ENCODE results near the gene C1orf35. TPM values are rescaled to one million over a fixed set of nuclear protein-coding genes. Genes with fewer than 3 reads are reported as not detected.

C1orf35 gene
- total and polyA plus RNA-seq, 2 of the 4 experiments (the other 2 are of a cell fraction): 4.3 to 13.0 TPM

- Histone ChIP-seq H4K5ac (ENCODE audit: low read depth, low read length) (no peak overlapping the region), H3K4me2 (ENCODE audit: low read depth, low read length) (no peak overlapping the region), H4K20me1 (ENCODE audit: insufficient read depth, low read length) (peaks cover 100% of the 10 kb centered on the region), H3K18ac (ENCODE audit: low read depth, low read length) (no peak overlapping the region), H3K4ac (ENCODE audit: low read depth, low read length) (no peak overlapping the region), H3K9me1 (ENCODE audit: insufficient read depth, low read length) (peaks cover 42% of the 10 kb centered on the region), H3K4me1 (ENCODE audit: control insufficient read depth, insufficient read depth, low read length) (peaks cover 27% of the 10 kb centered on the region), H3K27me3 (ENCODE audit: control insufficient read depth, insufficient read depth, low read length) (no peaks in the 10 kb centered on the region), H3K23ac (ENCODE audit: low read depth, low read length) (no peak overlapping the region), H3K79me1 (ENCODE audit: low read depth in 1 of 2, low read length in 2 of 2) (peaks cover 0 to 51% of the 10 kb centered on the region in 2 experiments; a peak in 2 of 4 replicates), H3K27ac (ENCODE audit: insufficient read depth, low read length) (no peak overlapping the region), H2BK15ac (ENCODE audit: low read depth, low read length) (no peak overlapping the region), H2BK5ac (ENCODE audit: low read depth, low read length, poor library complexity, severe bottlenecking) (no peak overlapping the region), H3K4me3 (ENCODE audit: insufficient read depth, low read depth, low read length) (no peak overlapping the region), H2AK9ac (replicated peaks; ENCODE audit: low read depth, low read length, poor library complexity) (no peak overlapping the region), H3K9ac (ENCODE audit: low read depth, low read length) (no peak overlapping the region), H2AFZ (replicated peaks; ENCODE audit: low read length, poor library complexity) (no peak overlapping the region), H4K91ac (ENCODE audit: insufficient read depth, low read depth, low read length) (no peak overlapping the region), H3K36me3 (ENCODE audit: control insufficient read depth, insufficient read depth, low read length) (peaks cover 27% of the 10 kb centered on the region), H2BK120ac (ENCODE audit: low read depth, low read length) (no peak overlapping the region), H3K14ac (replicated peaks; ENCODE audit: low read depth, low read length) (no peak overlapping the region), H3K9me3 (ENCODE audit: control insufficient read depth, insufficient read depth, low read length) (peaks cover 9% of the 10 kb centered on the region; the same call in 1 of the 2 replicates), H4K8ac (ENCODE audit: low read depth in 2 of 2, low read length in 2 of 2) (no peak overlapping the region), H3K56ac (ENCODE audit: extremely low read depth, insufficient read depth, low read length) (no peak overlapping the region), H2AK5ac (ENCODE audit: low read depth, low read length) (no peak overlapping the region), H2BK20ac (ENCODE audit: low read depth, low read length) (no peak overlapping the region)
- dilution Hi-C loops (cut with HindIII; ENCODE audit: low sequenced_read_pairs, unreplicated experiment) (no loop called here), intact Hi-C loops (cut with micrococcal nuclease) (no loop called here), in situ Hi-C loops (cut with MboI; ENCODE audit: low sequenced_read_pairs) (no loop called here)
- 100% methylated on average over 1 of the region's 4 CpGs; no CpG with 5 or more reads in 1 of the 2 experiments for WGBS, 2 experiments (ENCODE audit: extremely low coverage in 2 of 2, insufficient read length in 1 of 2)
- CTCF ChIA-PET: interaction anchor here (1.1 kb wide), 1 partner anchor 91 kb away, joined by 3 read pairs; no protein-coding TSS in a partner anchor
- POLR2A ChIA-PET (ENCODE audit: unreplicated experiment): interaction anchor here (0.5 kb wide), 1 partner anchor 1259 kb away, joined by 3 read pairs; no protein-coding TSS in a partner anchor
- no TSS peak for BruUV-seq (replicated peaks)
- DNase-seq (no peak), ATAC-seq (ENCODE audit: low read depth) (no peak)
- TF ChIP-seq RAD21 (IDR thresholded peaks at IDR 0.05; ENCODE audit: low read length): no peak
- no peak for TF ChIP-seq BHLHE40 (IDR thresholded peaks at IDR 0.05; ENCODE audit: low read depth, low read length)
- no peak for TF ChIP-seq MXI1 (IDR thresholded peaks at IDR 0.05; ENCODE audit: borderline replicate concordance, low read depth, low read length)
- TF ChIP-seq RCOR1 (IDR thresholded peaks at IDR 0.05; ENCODE audit: insufficient replicate concordance, low read length): no peak
- no peak for TF ChIP-seq POLR2A (IDR thresholded peaks at IDR 0.05; ENCODE audit: low read depth, low read length)
- no peak for TF ChIP-seq CEBPB (IDR thresholded peaks at IDR 0.05; ENCODE audit: low read depth, low read length)
- no peak for TF ChIP-seq ELK1 (IDR thresholded peaks at IDR 0.05; ENCODE audit: borderline replicate concordance, low read depth, low read length)
- no peak for TF ChIP-seq SMC3 (IDR thresholded peaks at IDR 0.05; ENCODE audit: low read depth, low read length)
- no peak for TF ChIP-seq MAFK (IDR thresholded peaks at IDR 0.05; ENCODE audit: low read depth, low read length)
- TF ChIP-seq RFX5 (IDR thresholded peaks at IDR 0.05; ENCODE audit: low read depth, low read length): no peak
- no peak for TF ChIP-seq MAZ (IDR thresholded peaks at IDR 0.05; ENCODE audit: borderline replicate concordance, low read depth, low read length)
- TF ChIP-seq CTCF (conservative IDR thresholded peaks at IDR 0.05; ENCODE audit: low read depth, low read length): no peak
- no peak for TF ChIP-seq USF2 (IDR thresholded peaks at IDR 0.05; ENCODE audit: low read depth, low read length)
- no peak for TF ChIP-seq FOS (IDR thresholded peaks at IDR 0.05; ENCODE audit: low read depth, low read length)
Observed at GRCh38 chr1:228091084-228091483, 12.0 kb downstream of the C1orf35 start.

Measured in IMR-90 (cell line).